SK-N-SH treated with all-trans-retinoic acid at 6 μM for 48 hours (cell line): Measurements from ENCODE around the gene UBE2V1.
"Not testable (repeated sequence)": the region's sequence is repeated elsewhere in the genome, so short reads cannot be mapped to it uniquely, and the experiment has no call there.

Experiments used
- ARNTL ChIP-seq: fragments of 450-650 bp; formaldehyde crosslinking; IDR thresholded peaks from 2 replicates; pipeline ENCODE4 v1.5.0; 2020; ENCODE audit warnings: low read depth, mild to moderate bottlenecking, moderate library complexity, borderline replicate concordance
- CSDC2 ChIP-seq: fragments of 250-450 bp; sonication (Bioruptor Pico); IDR thresholded peaks from 2 replicates; pipeline ENCODE4 v1.5.0; 2020; ENCODE audit warnings: mild to moderate bottlenecking, moderate library complexity
- ISL1 ChIP-seq: fragments of 250-450 bp; sonication (Bioruptor Pico); IDR thresholded peaks from 2 replicates; pipeline ENCODE4 v2.1.2; 2022; ENCODE audit warnings: mild to moderate bottlenecking, moderate library complexity
- PATZ1 ChIP-seq: fragments of 250-450 bp; sonication (Bioruptor Pico); IDR thresholded peaks from 2 replicates; pipeline ENCODE4 v1.8.0; 2020; ENCODE audit warnings: mild to moderate bottlenecking, moderate library complexity, borderline replicate concordance
- ZFP30 ChIP-seq: fragments of 450-650 bp; formaldehyde crosslinking; IDR thresholded peaks from 2 replicates; pipeline ENCODE4 v1.5.0; 2022; ENCODE audit warnings: mild to moderate bottlenecking, moderate library complexity

DNA sequence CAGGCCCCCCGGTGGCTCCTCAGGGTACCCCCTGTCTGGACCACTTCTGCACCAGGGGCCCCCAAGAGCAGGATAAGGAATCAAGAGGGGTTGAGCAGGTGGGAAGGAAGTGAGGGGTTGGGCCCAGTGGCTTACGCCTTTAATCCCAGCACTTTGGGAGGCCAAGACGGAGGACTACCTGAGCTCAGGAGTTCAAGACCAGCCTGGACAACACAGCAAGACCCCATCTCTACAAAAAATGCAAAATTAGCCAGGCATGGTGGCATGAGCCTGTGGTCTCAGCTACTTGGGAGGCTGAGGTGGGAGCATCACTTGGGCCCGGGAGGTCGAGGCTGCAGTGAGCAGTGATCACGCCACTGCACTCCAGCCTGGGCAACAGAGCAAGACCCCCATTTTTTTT, 49.2 kb downstream of the UBE2V1 start:
- not testable (repeated sequence) for TF ChIP-seq ISL1 (CRISPR knock-in tag); ARNTL (CRISPR knock-in tag); PATZ1; ZFP30 (CRISPR knock-in tag); CSDC2 (CRISPR knock-in tag)
